Ishikawa (cell line): ENCODE measurements around the gene SHMT2.

Source experiments
- CREB1 ChIP-seq: IDR thresholded peaks from 2 replicates; pipeline ENCODE4 v1.6.1; 2012; ENCODE audit warnings: low read depth
- EGR1 ChIP-seq: IDR thresholded peaks from 2 replicates; pipeline ENCODE4 v1.6.1; 2012
- EP300 ChIP-seq: IDR thresholded peaks from 2 replicates; pipeline ENCODE4 v1.6.1; 2012; ENCODE audit warnings: borderline replicate concordance
- FOXM1 ChIP-seq: IDR thresholded peaks from 2 replicates; pipeline ENCODE4 v1.6.1; 2012; ENCODE audit warnings: low read depth, borderline replicate concordance
- NFIC ChIP-seq: IDR thresholded peaks from 2 replicates; pipeline ENCODE4 v1.6.1; 2012
- RAD21 ChIP-seq: IDR thresholded peaks from 2 replicates; pipeline ENCODE4 v1.6.1; 2012; ENCODE audit warnings: low read depth
- TAF1 ChIP-seq: IDR thresholded peaks from 2 replicates; pipeline ENCODE4 v1.6.1; 2012; ENCODE audit warnings: low read depth, mild to moderate bottlenecking
- TCF12 ChIP-seq: IDR thresholded peaks from 2 replicates; pipeline ENCODE4 v1.6.1; 2012; ENCODE audit warnings: low read depth
- TEAD4 ChIP-seq: IDR thresholded peaks from 2 replicates; pipeline ENCODE4 v1.6.1; 2012
- YY1 ChIP-seq: IDR thresholded peaks from 2 replicates; pipeline ENCODE4 v1.6.1; 2012; ENCODE audit warnings: low read depth
- ZBTB7A ChIP-seq: IDR thresholded peaks from 2 replicates; pipeline ENCODE4 v1.6.1; 2012; ENCODE audit warnings: low read depth
- TF ChIP-seq, protein P1 (sequence below): IDR thresholded peaks from 2 replicates; pipeline ENCODE4 v1.6.1; 2012

DNA sequence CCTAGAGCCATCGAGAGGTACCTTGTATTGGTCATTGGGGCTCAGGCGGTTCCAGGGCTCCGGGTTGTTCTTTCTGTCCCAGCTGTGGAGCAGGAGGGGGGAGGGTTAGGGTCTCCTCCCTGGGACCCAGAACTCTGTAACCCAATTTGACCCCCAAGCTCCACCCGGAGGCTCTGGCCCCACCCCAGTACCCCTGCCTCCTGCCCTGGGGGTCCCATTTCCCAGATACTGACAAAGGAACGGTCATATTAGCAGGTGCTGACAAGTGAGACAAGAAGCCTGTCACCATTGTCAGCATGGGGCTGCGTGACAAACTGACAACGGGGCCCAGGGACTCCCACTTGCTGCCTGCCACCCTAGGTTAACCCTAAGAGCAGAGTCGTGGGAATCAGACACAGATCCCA, 6.2 kb downstream of the SHMT2 start:
- TF ChIP-seq TEAD4 = no peak
- no peak for TF ChIP-seq TCF12
- no peak for TF ChIP-seq ZBTB7A
- no peak for TF ChIP-seq NFIC
- no peak for TF ChIP-seq RAD21
- no peak for TF ChIP-seq TAF1
- TF ChIP-seq CREB1 = no peak
- TF ChIP-seq EGR1 = no peak
- TF ChIP-seq FOXM1 = no peak
- TF ChIP-seq EP300 = no peak
- TF ChIP-seq YY1 = no peak
- TF ChIP-seq, protein P1, sequence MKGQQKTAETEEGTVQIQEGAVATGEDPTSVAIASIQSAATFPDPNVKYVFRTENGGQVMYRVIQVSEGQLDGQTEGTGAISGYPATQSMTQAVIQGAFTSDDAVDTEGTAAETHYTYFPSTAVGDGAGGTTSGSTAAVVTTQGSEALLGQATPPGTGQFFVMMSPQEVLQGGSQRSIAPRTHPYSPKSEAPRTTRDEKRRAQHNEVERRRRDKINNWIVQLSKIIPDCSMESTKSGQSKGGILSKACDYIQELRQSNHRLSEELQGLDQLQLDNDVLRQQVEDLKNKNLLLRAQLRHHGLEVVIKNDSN = no peak
